ENCODE data around the gene ATIC. TPM values are rescaled to one million over a fixed set of nuclear protein-coding genes. Genes with fewer than 3 reads are reported as not detected.

The ATIC gene
- total RNA-seq, 1 experiment from 2014 or later: 19.8 TPM

GRCh38 chr2:215399067-215399716, 87.3 kb downstream of the ATIC start:
- DNase-seq (ENCODE audit: low read depth): no peak

Other genes starting within 250 kb of the ATIC start
- under 0.01 TPM in 1 of 2 replicates, not detected in the other for gene ABCA12, start 173.4 kb upstream of the ATIC start, total RNA-seq (2014; rRNA removed; shearing (Covaris generic))
- 3,411 and 3,699 TPM in 2 replicates for gene FN1, start 124.0 kb downstream of the ATIC start, total RNA-seq (2014; rRNA removed; shearing (Covaris generic))

Data from RPMI7951 (cell line).